HL-60 (cell line): Measurements from ENCODE around the gene NGF.

ENCODE experiments used
- CTCF ChIP-seq: IDR thresholded peaks from one replicate; pipeline ENCODE4 v1.5.1; 2011; ENCODE audit warnings: low read length, control low read depth, inconsistent platforms; ENCODE audit not compliant: insufficient read depth
- POLR2AphosphoS5 ChIP-seq: IDR thresholded peaks from 2 replicates; pipeline ENCODE4 v1.6.1; 2012; ENCODE audit warnings: low read depth
- TF ChIP-seq, protein P1 (sequence below): IDR thresholded peaks from 2 replicates; pipeline ENCODE4 v1.6.1; 2012; ENCODE audit warnings: low read depth; ENCODE audit not compliant: insufficient replicate concordance

DNA sequence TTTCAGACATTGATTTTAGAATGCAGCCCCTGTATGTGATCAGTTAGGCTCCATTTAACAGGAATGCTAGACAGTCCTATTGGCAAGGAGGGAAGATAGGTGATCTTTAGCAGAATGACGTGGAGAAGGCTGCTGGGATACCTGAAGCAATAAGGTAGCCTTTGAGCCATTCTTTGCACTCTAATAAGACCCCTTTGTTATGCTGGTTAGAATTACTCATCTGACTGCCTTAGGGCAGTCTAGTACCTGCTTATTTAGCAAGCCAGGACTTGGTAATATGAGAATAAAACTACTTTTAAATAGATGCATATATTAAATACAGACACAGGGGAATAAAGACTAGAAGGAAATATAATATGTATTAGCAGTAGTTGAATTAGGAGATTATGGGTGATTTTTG is 29.1 kb downstream of the NGF start:
- TF ChIP-seq CTCF (no peak), POLR2AphosphoS5 (no peak)
- TF ChIP-seq, protein P1, sequence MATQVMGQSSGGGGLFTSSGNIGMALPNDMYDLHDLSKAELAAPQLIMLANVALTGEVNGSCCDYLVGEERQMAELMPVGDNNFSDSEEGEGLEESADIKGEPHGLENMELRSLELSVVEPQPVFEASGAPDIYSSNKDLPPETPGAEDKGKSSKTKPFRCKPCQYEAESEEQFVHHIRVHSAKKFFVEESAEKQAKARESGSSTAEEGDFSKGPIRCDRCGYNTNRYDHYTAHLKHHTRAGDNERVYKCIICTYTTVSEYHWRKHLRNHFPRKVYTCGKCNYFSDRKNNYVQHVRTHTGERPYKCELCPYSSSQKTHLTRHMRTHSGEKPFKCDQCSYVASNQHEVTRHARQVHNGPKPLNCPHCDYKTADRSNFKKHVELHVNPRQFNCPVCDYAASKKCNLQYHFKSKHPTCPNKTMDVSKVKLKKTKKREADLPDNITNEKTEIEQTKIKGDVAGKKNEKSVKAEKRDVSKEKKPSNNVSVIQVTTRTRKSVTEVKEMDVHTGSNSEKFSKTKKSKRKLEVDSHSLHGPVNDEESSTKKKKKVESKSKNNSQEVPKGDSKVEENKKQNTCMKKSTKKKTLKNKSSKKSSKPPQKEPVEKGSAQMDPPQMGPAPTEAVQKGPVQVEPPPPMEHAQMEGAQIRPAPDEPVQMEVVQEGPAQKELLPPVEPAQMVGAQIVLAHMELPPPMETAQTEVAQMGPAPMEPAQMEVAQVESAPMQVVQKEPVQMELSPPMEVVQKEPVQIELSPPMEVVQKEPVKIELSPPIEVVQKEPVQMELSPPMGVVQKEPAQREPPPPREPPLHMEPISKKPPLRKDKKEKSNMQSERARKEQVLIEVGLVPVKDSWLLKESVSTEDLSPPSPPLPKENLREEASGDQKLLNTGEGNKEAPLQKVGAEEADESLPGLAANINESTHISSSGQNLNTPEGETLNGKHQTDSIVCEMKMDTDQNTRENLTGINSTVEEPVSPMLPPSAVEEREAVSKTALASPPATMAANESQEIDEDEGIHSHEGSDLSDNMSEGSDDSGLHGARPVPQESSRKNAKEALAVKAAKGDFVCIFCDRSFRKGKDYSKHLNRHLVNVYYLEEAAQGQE, result no peak
